Caco-2 (cell line): ENCODE results near the gene MCM10. TPM values are rescaled to one million over a fixed set of nuclear protein-coding genes. Genes with fewer than 3 reads are reported as not detected.

Experiments
- BruUV-seq: library from RNA; stranded (reverse); fragments of 400-500 nt; replicated peaks from 2 replicates; lab custom pipeline; 2021; lab: Mats Ljungman, UMichigan
- CTCF ChIA-PET: fragments of 300-600 bp; sonication (Branson Sonifier 250); formaldehyde crosslinking; loops from one replicate; lab custom pipeline; 2022; ENCODE audit warnings: antibody characterized with exemption; lab: Charles Lee
- POLR2A ChIA-PET: fragments of 300-600 bp; sonication (Branson Sonifier 250); formaldehyde crosslinking; loops from one replicate; lab custom pipeline; 2022; ENCODE audit warnings: antibody characterized with exemption; lab: Charles Lee
- DNase-seq, 2 experiments: peaks; one replicate each; pipeline versions ENCODE4 v3.0.0 to v3.0.0-alpha.2; 2020 to 2022
- H3K27me3 ChIP-seq: replicated peaks from 2 replicates; pipeline ENCODE4 v1.6.0; 2011; ENCODE audit warnings: low read length; ENCODE audit not compliant: control insufficient read depth, insufficient read depth
- H3K36me3 ChIP-seq: 2 replicates; pipeline ENCODE4 v1.5.1; 2011; ENCODE audit warnings: low read length; ENCODE audit not compliant: control insufficient read depth, insufficient read depth
- H3K4me1 ChIP-seq: fragments of 250-450 bp; sonication (Bioruptor Pico); 2 replicates; pipeline ENCODE4 v1.5.1; 2020; ENCODE audit warnings: mild to moderate bottlenecking
- H3K4me3 ChIP-seq: 2 replicates; pipeline ENCODE4 v1.5.1; 2011; ENCODE audit warnings: low read depth, mild to moderate bottlenecking, control low read depth, low read length
- H3K9me3 ChIP-seq: fragments of 250-450 bp; sonication (Bioruptor Pico); 2 replicates; pipeline ENCODE4 v1.5.1; 2020; ENCODE audit warnings: mild to moderate bottlenecking, moderate library complexity
- H3K27ac Mint-ChIP-seq: one replicate; pipeline ENCODE4 v1.8.0; 2022; ENCODE audit warnings: mixed read lengths; ENCODE audit not compliant: unreplicated experiment
- H3K27me3 Mint-ChIP-seq: one replicate; pipeline ENCODE4 v1.8.0; 2022; ENCODE audit warnings: mixed read lengths; ENCODE audit not compliant: insufficient read depth, unreplicated experiment
- H3K36me3 Mint-ChIP-seq: one replicate; pipeline ENCODE4 v1.8.0; 2022; ENCODE audit warnings: mild to moderate bottlenecking, mixed read lengths; ENCODE audit not compliant: insufficient read depth, unreplicated experiment
- H3K4me1 Mint-ChIP-seq: one replicate; pipeline ENCODE4 v1.8.0; 2022; ENCODE audit warnings: low read depth, mixed read lengths; ENCODE audit not compliant: unreplicated experiment
- H3K4me3 Mint-ChIP-seq: one replicate; pipeline ENCODE4 v1.8.0; 2022; ENCODE audit warnings: mild to moderate bottlenecking, moderate library complexity, mixed read lengths; ENCODE audit not compliant: unreplicated experiment
- H3K9me3 Mint-ChIP-seq: one replicate; pipeline ENCODE4 v1.8.0; 2022; ENCODE audit warnings: mixed read lengths; ENCODE audit not compliant: unreplicated experiment
- intact Hi-C: fragments of 100-400 bp; cut with micrococcal nuclease; formaldehyde crosslinking; loops from one replicate; pipeline ENCODE4 v1.10.0; 2022; ENCODE audit not compliant: unreplicated experiment
- total RNA-seq: library from RNA; stranded (reverse); gene quantifications from 2 replicates; pipeline ENCODE4 v1.2.3, GENCODE V29; 2022
- TF ChIP-seq, protein P1 (sequence below), 2 experiments: fragments of 200-600 bp in 1 of 2; IDR thresholded peaks; 1 replicate in 1 of 2; 2 replicates in 1 of 2; pipeline versions ENCODE4 v1.5.1 to v1.8.0; 2011 to 2022; ENCODE audit warnings: antibody characterized with exemption in 1 of 2, control low read depth in 1 of 2, inconsistent platforms in 1 of 2, low read depth in 1 of 2, low read length in 1 of 2, mild to moderate bottlenecking in 1 of 2, moderate library complexity in 1 of 2; ENCODE audit not compliant: insufficient read depth in 1 of 2, severe bottlenecking in 1 of 2, unreplicated experiment in 1 of 2

The MCM10 gene
- total RNA-seq, 1 experiment from 2014 or later = 55.0 TPM

DNA sequence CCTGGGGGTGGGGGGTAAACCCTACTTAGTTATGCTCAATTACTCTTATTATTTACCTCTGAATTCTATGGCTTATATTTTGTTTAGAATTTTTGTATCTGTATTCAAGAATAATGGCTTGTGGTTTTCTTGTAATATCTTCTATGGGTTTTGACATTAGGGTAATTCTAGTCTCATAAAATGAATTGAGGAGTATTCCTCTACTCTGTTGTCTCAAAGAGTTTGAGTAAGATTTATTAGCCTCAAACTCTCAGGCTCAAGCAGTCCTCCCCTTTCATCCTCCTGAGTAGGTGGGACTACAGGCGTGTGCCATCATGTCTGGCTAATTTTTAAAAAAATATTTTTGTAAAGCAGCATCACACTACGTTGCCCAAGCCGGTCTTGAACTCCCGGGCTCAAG is 92.4 kb downstream of the MCM10 start:
- intact Hi-C loops = no loop called here
- Histone ChIP-seq H3K36me3 (no peaks in the 10 kb centered on the region), H3K4me3 (no peak overlapping the region), H3K9me3 (no peaks in the 10 kb centered on the region; the same call in 1 of the 2 replicates), H3K27me3 (no peaks in the 10 kb centered on the region), H3K4me1 (no peaks in the 10 kb centered on the region)
- no peak overlapping the region for H3K27ac Mint-ChIP-seq
- H3K27me3 Mint-ChIP-seq = peaks cover 6% of the 10 kb centered on the region
- no peak for DNase-seq
- H3K9me3 Mint-ChIP-seq = peaks cover 9% of the 10 kb centered on the region
- no peak overlapping the region for H3K4me3 Mint-ChIP-seq
- H3K4me1 Mint-ChIP-seq = no peaks in the 10 kb centered on the region
- no peaks in the 10 kb centered on the region for H3K36me3 Mint-ChIP-seq
- CTCF ChIA-PET = no interaction called here
- POLR2A ChIA-PET = no interaction called here
- TF ChIP-seq, protein P1, sequence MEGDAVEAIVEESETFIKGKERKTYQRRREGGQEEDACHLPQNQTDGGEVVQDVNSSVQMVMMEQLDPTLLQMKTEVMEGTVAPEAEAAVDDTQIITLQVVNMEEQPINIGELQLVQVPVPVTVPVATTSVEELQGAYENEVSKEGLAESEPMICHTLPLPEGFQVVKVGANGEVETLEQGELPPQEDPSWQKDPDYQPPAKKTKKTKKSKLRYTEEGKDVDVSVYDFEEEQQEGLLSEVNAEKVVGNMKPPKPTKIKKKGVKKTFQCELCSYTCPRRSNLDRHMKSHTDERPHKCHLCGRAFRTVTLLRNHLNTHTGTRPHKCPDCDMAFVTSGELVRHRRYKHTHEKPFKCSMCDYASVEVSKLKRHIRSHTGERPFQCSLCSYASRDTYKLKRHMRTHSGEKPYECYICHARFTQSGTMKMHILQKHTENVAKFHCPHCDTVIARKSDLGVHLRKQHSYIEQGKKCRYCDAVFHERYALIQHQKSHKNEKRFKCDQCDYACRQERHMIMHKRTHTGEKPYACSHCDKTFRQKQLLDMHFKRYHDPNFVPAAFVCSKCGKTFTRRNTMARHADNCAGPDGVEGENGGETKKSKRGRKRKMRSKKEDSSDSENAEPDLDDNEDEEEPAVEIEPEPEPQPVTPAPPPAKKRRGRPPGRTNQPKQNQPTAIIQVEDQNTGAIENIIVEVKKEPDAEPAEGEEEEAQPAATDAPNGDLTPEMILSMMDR (IDR thresholded peaks at IDR 0.05; ENCODE audit: insufficient read depth in 1 of 2, low read depth in 1 of 2, low read length in 1 of 2, severe bottlenecking in 1 of 2, unreplicated experiment in 1 of 2) = no peak
- BruUV-seq = no TSS peak

DNA sequence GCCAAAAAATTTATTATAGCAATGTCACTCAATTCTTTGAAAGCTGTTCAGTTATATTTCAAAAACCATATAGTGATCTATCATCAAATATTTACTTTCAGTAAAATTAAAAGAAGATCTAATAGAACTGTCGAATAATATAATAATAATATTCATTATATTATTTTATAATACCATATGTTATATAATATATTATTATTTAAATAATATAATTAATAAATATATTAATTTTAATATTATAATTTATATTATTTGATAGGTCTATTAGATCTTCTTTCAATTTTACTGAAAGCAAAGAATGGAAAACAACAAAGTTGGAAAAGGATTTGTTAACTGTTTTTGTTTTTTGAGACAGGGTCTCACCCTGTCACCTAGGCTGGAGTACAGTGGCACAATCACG is 95.3 kb downstream of the MCM10 start:
- intact Hi-C loops = no loop called here
- Mint-ChIP-seq H3K9me3 (peaks cover 20% of the 10 kb centered on the region), H3K4me3 (no peak overlapping the region), H3K27me3 (peaks cover 6% of the 10 kb centered on the region), H3K4me1 (no peaks in the 10 kb centered on the region), H3K27ac (no peak overlapping the region), H3K36me3 (no peaks in the 10 kb centered on the region)
- no TSS peak for BruUV-seq
- no peaks in the 10 kb centered on the region for H3K27me3 ChIP-seq
- no peak for DNase-seq
- no peaks in the 10 kb centered on the region for H3K4me1 ChIP-seq
- POLR2A ChIA-PET = no interaction called here
- CTCF ChIA-PET = no interaction called here
- H3K9me3 ChIP-seq = no peaks in the 10 kb centered on the region; the same call in 1 of the 2 replicates
- H3K36me3 ChIP-seq = no peaks in the 10 kb centered on the region
- TF ChIP-seq, protein P1 (IDR thresholded peaks at IDR 0.05; ENCODE audit: insufficient read depth in 1 of 2, low read depth in 1 of 2, low read length in 1 of 2, severe bottlenecking in 1 of 2, unreplicated experiment in 1 of 2) = no peak
- H3K4me3 ChIP-seq = no peak overlapping the region

DNA sequence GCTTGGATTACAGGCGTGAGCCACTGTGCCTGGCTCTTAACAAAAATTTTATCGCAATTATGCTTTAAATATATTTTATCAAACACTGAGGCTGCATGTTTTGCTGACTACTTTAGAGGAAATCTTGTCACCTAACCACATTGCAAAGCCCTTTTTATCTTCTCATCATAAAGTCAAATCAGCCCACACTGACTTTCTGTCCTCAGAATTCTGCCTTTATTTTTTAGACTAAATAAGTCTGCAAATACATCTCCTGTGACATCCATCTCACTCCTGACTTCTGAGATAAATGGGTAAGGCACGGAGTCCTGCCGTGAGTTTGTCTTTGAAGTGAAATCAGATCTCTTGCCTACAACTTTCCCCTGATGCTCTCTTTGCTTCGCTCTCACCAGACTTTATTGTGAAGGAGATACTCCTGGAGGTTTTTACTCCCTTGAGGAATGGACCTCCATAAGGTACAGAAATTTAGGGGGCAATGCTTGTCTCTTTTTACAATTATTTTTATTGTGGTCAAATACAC is 96.3 kb downstream of the MCM10 start:
- DNase-seq = no peak
- Mint-ChIP-seq H3K9me3 (peaks cover 20% of the 10 kb centered on the region), H3K27ac (no peak overlapping the region), H3K4me1 (no peaks in the 10 kb centered on the region), H3K36me3 (no peaks in the 10 kb centered on the region), H3K4me3 (no peak overlapping the region), H3K27me3 (peaks cover 6% of the 10 kb centered on the region)
- Histone ChIP-seq H3K4me3 (no peak overlapping the region), H3K36me3 (no peaks in the 10 kb centered on the region), H3K9me3 (no peaks in the 10 kb centered on the region; the same call in 1 of the 2 replicates), H3K27me3 (no peaks in the 10 kb centered on the region; the same call in 1 of the 2 replicates), H3K4me1 (no peaks in the 10 kb centered on the region)
- POLR2A ChIA-PET = no interaction called here
- CTCF ChIA-PET = no interaction called here
- no TSS peak for BruUV-seq
- TF ChIP-seq, protein P1 (IDR thresholded peaks at IDR 0.05; ENCODE audit: insufficient read depth in 1 of 2, low read depth in 1 of 2, low read length in 1 of 2, severe bottlenecking in 1 of 2, unreplicated experiment in 1 of 2) = no peak
- intact Hi-C loops = no loop called here

Other genes with a start within 250 kb of the MCM10 start
- 1.9 and 3.2 TPM in 2 replicates for gene CCDC3, start 159.8 kb upstream of the MCM10 start, total RNA-seq
- gene OPTN, start 61.4 kb upstream of the MCM10 start, total RNA-seq = 59.6 and 70.9 TPM in 2 replicates
- gene UCMA, start 72.8 kb downstream of the MCM10 start, total RNA-seq = not detected in 2 replicates
- 49.6 and 52.3 TPM in 2 replicates for gene PHYH, start 138.5 kb downstream of the MCM10 start, total RNA-seq
- gene SEPHS1, start 186.7 kb downstream of the MCM10 start, total RNA-seq = 129 and 139 TPM in 2 replicates